Measurements from ENCODE around the gene TTBK2. TPM values are rescaled to one million over a fixed set of nuclear protein-coding genes. Genes with fewer than 3 reads are reported as not detected.

Gene TTBK2

Small RNA genes lying within 50 kb of the gene (small RNA-seq; reads per million reads assigned to genes)
- gene KRT8P50: not detected

All from skeletal muscle satellite cell (primary cell).